Chondrocyte (in vitro differentiated cells): Measurements from ENCODE around the gene DCDC2C. TPM values are rescaled to one million over a fixed set of nuclear protein-coding genes. Genes with fewer than 3 reads are reported as not detected.
A peak's percentile ranks its signal among the peaks of the same experiment; 100 is the strongest.

Experiments used
- DNase-seq: peaks from one replicate; pipeline ENCODE4 v3.0.0; 2021; ENCODE audit warnings: mixed read lengths, low spot score
- H3K27ac Mint-ChIP-seq: one replicate; pipeline ENCODE4 v1.8.0; 2021; ENCODE audit warnings: mild to moderate bottlenecking, moderate library complexity, mixed read lengths; ENCODE audit not compliant: unreplicated experiment
- H3K27me3 Mint-ChIP-seq: 2 replicates; pipeline ENCODE4 v1.8.0; 2021; ENCODE audit warnings: low read depth, mixed read lengths
- H3K36me3 Mint-ChIP-seq: 2 replicates; pipeline ENCODE4 v1.8.0; 2021; ENCODE audit warnings: low read depth, mixed read lengths
- H3K4me1 Mint-ChIP-seq: 2 replicates; pipeline ENCODE4 v1.8.0; 2021; ENCODE audit warnings: low read depth, mild to moderate bottlenecking, mixed read lengths
- H3K4me3 Mint-ChIP-seq: one replicate; pipeline ENCODE4 v1.8.0; 2021; ENCODE audit warnings: mild to moderate bottlenecking, moderate library complexity, mixed read lengths; ENCODE audit not compliant: unreplicated experiment
- H3K9me3 Mint-ChIP-seq: 2 replicates; pipeline ENCODE4 v1.8.0; 2021; ENCODE audit warnings: low read depth, mixed read lengths
- total RNA-seq: library from RNA; stranded (reverse); gene quantifications from 3 replicates; pipeline ENCODE4 v1.2.1, GENCODE V29; 2021
- TF ChIP-seq, protein P1 (sequence below): fragments of 200-600 bp; sonication (generic); IDR thresholded peaks from 2 replicates; pipeline ENCODE4 v1.5.0; 2021; ENCODE audit warnings: antibody characterized with exemption, mild to moderate bottlenecking, moderate library complexity

Gene DCDC2C
- total RNA-seq, 1 donor from 2014 or later, result not detected

- Mint-ChIP-seq H3K4me1 (peaks cover 4% of the 10 kb centered on the region), H3K27ac (no peak overlapping the region), H3K27me3 (peaks cover 25% of the 10 kb centered on the region), H3K9me3 (no peaks in the 10 kb centered on the region), H3K36me3 (no peaks in the 10 kb centered on the region), H3K4me3 (no peak overlapping the region)
- TF ChIP-seq, protein P1, sequence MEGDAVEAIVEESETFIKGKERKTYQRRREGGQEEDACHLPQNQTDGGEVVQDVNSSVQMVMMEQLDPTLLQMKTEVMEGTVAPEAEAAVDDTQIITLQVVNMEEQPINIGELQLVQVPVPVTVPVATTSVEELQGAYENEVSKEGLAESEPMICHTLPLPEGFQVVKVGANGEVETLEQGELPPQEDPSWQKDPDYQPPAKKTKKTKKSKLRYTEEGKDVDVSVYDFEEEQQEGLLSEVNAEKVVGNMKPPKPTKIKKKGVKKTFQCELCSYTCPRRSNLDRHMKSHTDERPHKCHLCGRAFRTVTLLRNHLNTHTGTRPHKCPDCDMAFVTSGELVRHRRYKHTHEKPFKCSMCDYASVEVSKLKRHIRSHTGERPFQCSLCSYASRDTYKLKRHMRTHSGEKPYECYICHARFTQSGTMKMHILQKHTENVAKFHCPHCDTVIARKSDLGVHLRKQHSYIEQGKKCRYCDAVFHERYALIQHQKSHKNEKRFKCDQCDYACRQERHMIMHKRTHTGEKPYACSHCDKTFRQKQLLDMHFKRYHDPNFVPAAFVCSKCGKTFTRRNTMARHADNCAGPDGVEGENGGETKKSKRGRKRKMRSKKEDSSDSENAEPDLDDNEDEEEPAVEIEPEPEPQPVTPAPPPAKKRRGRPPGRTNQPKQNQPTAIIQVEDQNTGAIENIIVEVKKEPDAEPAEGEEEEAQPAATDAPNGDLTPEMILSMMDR, result no peak
- no peak for DNase-seq
Observed at GRCh38 chr2:3777966-3778365, 74.6 kb downstream of the DCDC2C start.

DNA sequence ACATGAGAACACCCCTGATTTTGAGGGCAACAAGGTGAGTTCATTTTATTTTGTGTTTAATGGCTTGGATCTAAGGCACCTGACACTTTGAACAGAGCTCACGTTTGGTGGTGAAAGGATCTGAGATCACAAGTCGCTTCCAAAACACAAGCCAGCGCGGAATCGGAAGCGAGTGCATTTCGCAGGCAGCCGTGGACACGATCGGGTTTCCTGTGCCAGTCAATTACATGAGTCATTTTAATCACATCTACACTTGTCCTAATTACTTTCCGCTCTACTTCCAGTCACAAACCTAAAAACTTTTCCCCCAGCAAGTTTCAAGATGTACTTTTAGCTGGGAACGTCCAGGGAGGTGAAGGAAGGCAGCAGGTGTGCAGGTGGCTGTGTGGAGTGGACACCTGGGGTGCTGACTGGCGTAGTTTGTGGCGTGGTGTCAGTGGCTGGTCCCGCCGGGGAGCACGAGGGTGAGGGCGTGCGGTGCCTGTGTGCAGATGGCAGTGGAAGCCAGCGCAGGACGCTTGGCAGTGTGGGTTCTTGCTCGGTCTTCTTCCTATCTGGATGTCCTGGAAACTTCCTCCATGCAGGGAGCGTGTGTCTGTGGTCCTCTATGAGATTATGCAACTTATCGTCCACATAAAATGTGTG is 75.6 kb downstream of the DCDC2C start:
- no peaks in the 10 kb centered on the region for H3K9me3 Mint-ChIP-seq
- peaks cover 4% of the 10 kb centered on the region for H3K4me1 Mint-ChIP-seq
- H3K4me3 Mint-ChIP-seq, result no peak overlapping the region
- no peak overlapping the region for H3K27ac Mint-ChIP-seq
- H3K36me3 Mint-ChIP-seq, result no peaks in the 10 kb centered on the region
- TF ChIP-seq, protein P1, result no peak
- no peak for DNase-seq
- H3K27me3 Mint-ChIP-seq, result peaks cover 25% of the 10 kb centered on the region

GRCh38 chr2:3779496-3780049 is 76.2 kb downstream of the DCDC2C start:
- no peak for DNase-seq
- Mint-ChIP-seq H3K4me1 (peaks cover 4% of the 10 kb centered on the region), H3K27ac (no peak overlapping the region), H3K9me3 (no peaks in the 10 kb centered on the region), H3K36me3 (no peaks in the 10 kb centered on the region), H3K4me3 (no peak overlapping the region), H3K27me3 (peaks cover 25% of the 10 kb centered on the region)
- TF ChIP-seq, protein P1, result no peak

DNA sequence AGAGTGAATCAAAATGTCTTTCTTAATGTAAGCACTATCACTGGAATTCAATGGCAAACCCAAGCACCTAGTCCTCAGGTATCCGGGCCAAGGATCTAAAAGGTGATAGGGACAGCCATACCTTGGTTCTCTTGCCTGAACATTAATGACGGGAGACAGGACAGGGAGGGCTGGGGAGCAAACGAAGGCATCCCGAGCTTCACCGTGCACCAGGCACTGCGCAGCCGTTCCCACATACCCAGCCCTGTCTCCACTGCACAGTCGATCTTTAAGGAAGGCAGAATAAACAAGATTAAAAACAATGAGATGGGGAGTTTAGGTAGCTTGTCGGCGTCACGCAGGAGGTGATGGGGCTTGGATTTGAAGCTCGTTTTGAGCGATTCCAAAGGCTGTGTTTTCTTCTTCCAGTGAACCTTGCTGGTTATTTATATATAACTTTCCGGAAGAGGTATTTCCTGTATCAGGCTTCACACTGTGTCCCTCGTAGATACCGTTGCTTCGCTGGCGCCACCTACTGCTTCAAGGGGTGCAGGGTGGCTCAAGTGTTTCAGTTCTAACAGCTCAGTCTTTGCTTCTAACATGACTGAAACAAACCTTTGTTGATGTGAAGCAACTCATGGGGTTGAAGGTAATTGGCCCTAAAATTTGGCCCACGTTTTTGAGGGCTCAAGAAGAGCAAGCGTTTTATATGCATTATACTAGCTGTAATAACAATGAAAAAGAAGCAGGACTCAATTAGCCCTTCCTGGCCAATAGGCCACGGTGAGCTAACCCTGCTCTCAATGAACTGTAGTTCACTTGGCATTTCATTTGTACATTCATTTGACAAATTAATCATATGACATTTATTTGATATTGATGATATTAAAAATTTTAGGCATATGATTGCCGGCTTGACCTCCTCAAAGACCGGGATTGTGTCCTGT is 77.4 kb downstream of the DCDC2C start:
- no peaks in the 10 kb centered on the region for H3K9me3 Mint-ChIP-seq
- H3K4me3 Mint-ChIP-seq, result no peak overlapping the region
- no peaks in the 10 kb centered on the region for H3K36me3 Mint-ChIP-seq
- DNase-seq, result no peak
- H3K27ac Mint-ChIP-seq, result no peak overlapping the region
- H3K4me1 Mint-ChIP-seq, result peaks cover 4% of the 10 kb centered on the region
- TF ChIP-seq, protein P1, result peak; percentile 81
- peaks cover 25% of the 10 kb centered on the region for H3K27me3 Mint-ChIP-seq

DNA sequence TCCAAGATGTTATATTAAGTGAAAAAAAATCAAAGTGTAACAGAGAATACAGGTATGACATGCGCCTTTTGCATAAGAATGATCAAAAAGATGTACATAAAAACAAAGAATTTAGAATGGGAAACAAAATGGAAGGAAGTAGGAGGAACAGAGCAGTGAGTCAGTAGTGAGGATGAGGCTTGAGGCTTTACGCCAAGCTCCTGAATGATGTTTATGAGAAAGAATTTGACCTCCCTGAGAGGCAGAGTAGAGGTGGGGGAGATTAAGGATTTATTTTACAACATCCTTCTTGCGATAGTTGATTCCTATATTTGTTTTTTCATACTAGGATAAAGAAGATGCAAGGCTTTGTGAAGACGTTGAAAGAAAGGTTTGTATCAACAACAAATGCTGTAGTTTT is 81.4 kb downstream of the DCDC2C start:
- TF ChIP-seq, protein P1, result no peak
- H3K36me3 Mint-ChIP-seq, result no peaks in the 10 kb centered on the region
- no peak for DNase-seq
- H3K9me3 Mint-ChIP-seq, result no peaks in the 10 kb centered on the region
- peaks cover 4% of the 10 kb centered on the region for H3K4me1 Mint-ChIP-seq
- H3K27me3 Mint-ChIP-seq, result peaks cover 3% of the 10 kb centered on the region
- H3K4me3 Mint-ChIP-seq, result no peak overlapping the region
- no peak overlapping the region for H3K27ac Mint-ChIP-seq
